DOHH2 (cell line): ENCODE results near the gene USP6.

Source experiments
- H3F3A ChIP-seq: fragments of 200-600 bp; sonication (generic), shearing (Covaris generic); 2 replicates; pipeline ENCODE4 v1.6.0; 2016; ENCODE audit warnings: antibody characterized with exemption, mild to moderate bottlenecking; ENCODE audit not compliant: control insufficient read depth, insufficient read depth
- H3K27ac ChIP-seq: fragments of 200-600 bp; sonication (generic); 2 replicates; pipeline ENCODE4 v1.5.1; 2014; ENCODE audit warnings: low read depth, mild to moderate bottlenecking, low read length, moderate library complexity
- H3K27me3 ChIP-seq: fragments of 200-600 bp; sonication (generic); 2 replicates; pipeline ENCODE4 v1.6.1; 2014; ENCODE audit warnings: mild to moderate bottlenecking, low read length, mixed read lengths; ENCODE audit not compliant: control insufficient read depth
- H3K36me3 ChIP-seq: fragments of 200-600 bp; sonication (generic); 2 replicates; pipeline ENCODE4 v1.6.1; 2014; ENCODE audit warnings: mild to moderate bottlenecking, low read length, moderate library complexity, mixed read lengths; ENCODE audit not compliant: control insufficient read depth
- H3K4me1 ChIP-seq: fragments of 200-600 bp; sonication (generic); 2 replicates; pipeline ENCODE4 v1.6.1; 2014; ENCODE audit warnings: mild to moderate bottlenecking, low read length, mixed read lengths; ENCODE audit not compliant: control insufficient read depth
- H3K4me2 ChIP-seq: fragments of 200-600 bp; sonication (generic); 2 replicates; pipeline ENCODE4 v1.6.0; 2014; ENCODE audit warnings: mild to moderate bottlenecking, low read length, moderate library complexity
- H3K4me3 ChIP-seq: fragments of 200-600 bp; sonication (generic); 2 replicates; pipeline ENCODE4 v1.5.1; 2014; ENCODE audit warnings: mild to moderate bottlenecking, low read length, mixed read lengths
- H3K79me2 ChIP-seq: fragments of 200-600 bp; sonication (generic); 2 replicates; pipeline ENCODE4 v1.6.1; 2014; ENCODE audit warnings: mild to moderate bottlenecking, low read length, mixed read lengths; ENCODE audit not compliant: control insufficient read depth
- H3K9me2 ChIP-seq: fragments of 200-600 bp; sonication (generic); replicated peaks from 2 replicates; pipeline ENCODE4 v1.6.1; 2014; ENCODE audit warnings: mild to moderate bottlenecking, low read length, mixed read lengths; ENCODE audit not compliant: control insufficient read depth
- H3K9me3 ChIP-seq: fragments of 200-600 bp; sonication (generic); 2 replicates; pipeline ENCODE4 v1.6.1; 2014; ENCODE audit warnings: antibody characterized with exemption, low read length, mixed read lengths; ENCODE audit not compliant: control insufficient read depth, insufficient read depth
- H4K20me1 ChIP-seq: fragments of 200-600 bp; sonication (generic); 2 replicates; pipeline ENCODE4 v1.6.0; 2014; ENCODE audit warnings: low read depth, mild to moderate bottlenecking, antibody characterized with exemption, low read length, moderate library complexity; ENCODE audit not compliant: control insufficient read depth, insufficient read depth
- EZH2phosphoT487 ChIP-seq: fragments of 200-600 bp; sonication (generic); IDR thresholded peaks from 2 replicates; pipeline ENCODE4 v1.6.1; 2017; ENCODE audit warnings: borderline replicate concordance, mild to moderate bottlenecking, antibody characterized with exemption, low read length, moderate library complexity, mixed read lengths
- TF ChIP-seq, protein P1 (sequence below): fragments of 200-600 bp; sonication (generic); IDR thresholded peaks from one replicate; pipeline ENCODE4 v1.5.1; 2014; ENCODE audit warnings: antibody characterized with exemption, mild to moderate bottlenecking, low read depth, low read length; ENCODE audit not compliant: poor library complexity, severe bottlenecking

Gene USP6

DNA sequence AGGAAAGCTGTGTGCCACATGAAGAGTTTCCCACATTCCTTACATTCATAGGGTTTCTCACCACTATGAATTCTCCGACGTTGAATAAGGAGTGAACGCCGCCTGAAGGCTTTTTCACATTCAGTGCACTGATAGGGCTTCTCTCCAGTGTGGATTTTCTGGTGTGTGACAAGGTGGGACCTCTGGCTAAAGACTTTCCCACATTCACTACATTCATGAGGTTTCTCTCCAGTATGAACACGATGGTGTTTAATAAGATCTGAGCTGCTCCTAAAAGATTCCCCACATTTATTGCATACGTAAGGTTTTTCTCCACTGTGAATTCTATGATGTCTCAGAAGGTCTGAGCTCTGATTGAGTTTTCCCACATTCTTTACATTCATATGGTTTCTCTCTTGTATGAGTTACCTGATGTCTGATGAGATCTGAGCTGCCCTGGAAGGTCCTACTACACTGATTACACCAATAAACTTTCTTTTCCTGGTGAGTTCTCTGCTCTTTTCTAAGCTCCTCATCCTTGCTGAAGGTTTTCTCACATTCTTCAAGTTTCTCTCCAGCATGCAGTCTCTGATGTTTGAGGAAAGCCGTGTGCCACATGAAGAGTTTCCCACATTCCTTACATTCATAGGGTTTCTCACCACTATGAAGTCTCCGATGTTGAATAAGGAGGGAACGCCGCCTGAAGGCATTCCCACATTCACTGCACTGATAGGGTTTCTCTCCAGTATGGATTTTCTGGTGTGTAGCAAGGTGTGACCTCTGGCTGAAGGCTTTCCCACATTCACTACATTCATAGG, 65.9 kb downstream of the USP6 start:
- Histone ChIP-seq H3K4me1 (no peaks in the 10 kb centered on the region), H4K20me1 (no peaks in the 10 kb centered on the region), H3K9me2 (no peaks in the 10 kb centered on the region), H3K79me2 (no peaks in the 10 kb centered on the region; the same call in 1 of the 2 replicates), H3F3A (peaks cover 20% of the 10 kb centered on the region), H3K36me3 (peaks cover 68% of the 10 kb centered on the region), H3K4me2 (no peak overlapping the region), H3K27ac (no peak overlapping the region), H3K27me3 (no peaks in the 10 kb centered on the region), H3K4me3 (no peak overlapping the region), H3K9me3 (peaks cover 79% of the 10 kb centered on the region)
- TF ChIP-seq, protein P1, sequence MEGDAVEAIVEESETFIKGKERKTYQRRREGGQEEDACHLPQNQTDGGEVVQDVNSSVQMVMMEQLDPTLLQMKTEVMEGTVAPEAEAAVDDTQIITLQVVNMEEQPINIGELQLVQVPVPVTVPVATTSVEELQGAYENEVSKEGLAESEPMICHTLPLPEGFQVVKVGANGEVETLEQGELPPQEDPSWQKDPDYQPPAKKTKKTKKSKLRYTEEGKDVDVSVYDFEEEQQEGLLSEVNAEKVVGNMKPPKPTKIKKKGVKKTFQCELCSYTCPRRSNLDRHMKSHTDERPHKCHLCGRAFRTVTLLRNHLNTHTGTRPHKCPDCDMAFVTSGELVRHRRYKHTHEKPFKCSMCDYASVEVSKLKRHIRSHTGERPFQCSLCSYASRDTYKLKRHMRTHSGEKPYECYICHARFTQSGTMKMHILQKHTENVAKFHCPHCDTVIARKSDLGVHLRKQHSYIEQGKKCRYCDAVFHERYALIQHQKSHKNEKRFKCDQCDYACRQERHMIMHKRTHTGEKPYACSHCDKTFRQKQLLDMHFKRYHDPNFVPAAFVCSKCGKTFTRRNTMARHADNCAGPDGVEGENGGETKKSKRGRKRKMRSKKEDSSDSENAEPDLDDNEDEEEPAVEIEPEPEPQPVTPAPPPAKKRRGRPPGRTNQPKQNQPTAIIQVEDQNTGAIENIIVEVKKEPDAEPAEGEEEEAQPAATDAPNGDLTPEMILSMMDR = no peak
- TF ChIP-seq EZH2phosphoT487 = no peak

GRCh38 chr17:5182597-5183409, 67.0 kb downstream of the USP6 start:
- Histone ChIP-seq H3K27ac (no peak overlapping the region), H3K79me2 (peaks cover 5% of the 10 kb centered on the region; the same call in 1 of the 2 replicates), H3K36me3 (peaks cover 79% of the 10 kb centered on the region), H3K4me2 (no peak overlapping the region), H3K27me3 (no peaks in the 10 kb centered on the region), H4K20me1 (no peaks in the 10 kb centered on the region), H3F3A (peaks cover 20% of the 10 kb centered on the region), H3K4me3 (no peak overlapping the region), H3K9me3 (peaks cover 87% of the 10 kb centered on the region), H3K9me2 (no peaks in the 10 kb centered on the region), H3K4me1 (no peaks in the 10 kb centered on the region)
- TF ChIP-seq, protein P1 = no peak
- no peak for TF ChIP-seq EZH2phosphoT487

- Histone ChIP-seq H4K20me1 (no peaks in the 10 kb centered on the region), H3K9me3 (peaks cover 92% of the 10 kb centered on the region)
Measured at GRCh38 chr17:5183410-5183793, 67.6 kb downstream of the USP6 start.

More at GRCh38 chr17:5183410-5183793, 67.6 kb downstream of the USP6 start:
- H3K4me1 ChIP-seq = no peaks in the 10 kb centered on the region
- H3K27ac ChIP-seq = no peak overlapping the region
- H3K9me2 ChIP-seq = no peaks in the 10 kb centered on the region
- TF ChIP-seq, protein P1 = no peak
- TF ChIP-seq EZH2phosphoT487 = no peak
- peaks cover 20% of the 10 kb centered on the region for H3F3A ChIP-seq
- peaks cover 83% of the 10 kb centered on the region for H3K36me3 ChIP-seq
- no peak overlapping the region for H3K4me3 ChIP-seq
- no peak overlapping the region for H3K4me2 ChIP-seq
- peaks cover 5% of the 10 kb centered on the region; the same call in 1 of the 2 replicates for H3K79me2 ChIP-seq
- H3K27me3 ChIP-seq = no peaks in the 10 kb centered on the region
